Astrocyte of the spinal cord (primary cell): Measurements from ENCODE around the gene RHOA.

Source experiments
- DNase-seq: peaks from one replicate; pipeline ENCODE4 v3.0.0; 2011; ENCODE audit warnings: low read depth, low spot score
- H3K4me3 ChIP-seq: 2 replicates; pipeline ENCODE4 v1.5.1; 2011; ENCODE audit warnings: low read depth, mild to moderate bottlenecking, low read length, moderate library complexity
- CTCF ChIP-seq: IDR thresholded peaks from 2 replicates; pipeline ENCODE4 v1.5.1; 2012; ENCODE audit warnings: low read depth, mild to moderate bottlenecking, low read length, inconsistent platforms
- in situ Hi-C: cut with HindIII; loops from 2 replicates; pipeline ENCODE4 v1.10.0; 2017; ENCODE audit warnings: low sequenced_read_pairs

The RHOA gene

GRCh38 chr3:49346797-49347251 is 65.0 kb downstream of the RHOA start:
- TF ChIP-seq CTCF: no peak
- H3K4me3 ChIP-seq: no peak overlapping the region
- in situ Hi-C loops: no loop called here
- peak; percentile 51 for DNase-seq

DNA sequence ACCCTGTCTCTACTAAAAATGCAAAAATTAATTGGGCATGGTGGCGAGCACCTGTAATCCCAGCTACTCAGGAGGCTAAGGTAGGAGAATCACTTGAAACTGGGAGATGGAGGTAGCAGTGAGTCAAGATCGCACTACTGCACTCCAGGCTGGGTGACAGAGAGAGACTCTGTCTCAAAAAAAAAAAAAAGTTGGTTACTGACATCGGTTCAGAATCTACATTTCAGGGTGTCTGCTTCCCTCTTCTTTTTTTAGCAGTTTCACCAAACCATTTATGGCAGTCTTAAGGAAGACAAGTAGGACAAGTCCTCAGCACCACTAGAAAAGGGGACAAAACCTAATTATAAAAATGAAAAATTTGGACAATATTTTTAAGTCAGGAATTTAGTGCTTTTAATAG is 68.6 kb downstream of the RHOA start:
- in situ Hi-C loops: no loop called here
- no peak for TF ChIP-seq CTCF
- DNase-seq: no peak
- H3K4me3 ChIP-seq: no peak overlapping the region

- H3K4me3 ChIP-seq: no peak overlapping the region
- in situ Hi-C loops: no loop called here
- DNase-seq: no peak
- no peak for TF ChIP-seq CTCF
Observed at GRCh38 chr3:49341996-49342395, 69.8 kb downstream of the RHOA start.

DNA sequence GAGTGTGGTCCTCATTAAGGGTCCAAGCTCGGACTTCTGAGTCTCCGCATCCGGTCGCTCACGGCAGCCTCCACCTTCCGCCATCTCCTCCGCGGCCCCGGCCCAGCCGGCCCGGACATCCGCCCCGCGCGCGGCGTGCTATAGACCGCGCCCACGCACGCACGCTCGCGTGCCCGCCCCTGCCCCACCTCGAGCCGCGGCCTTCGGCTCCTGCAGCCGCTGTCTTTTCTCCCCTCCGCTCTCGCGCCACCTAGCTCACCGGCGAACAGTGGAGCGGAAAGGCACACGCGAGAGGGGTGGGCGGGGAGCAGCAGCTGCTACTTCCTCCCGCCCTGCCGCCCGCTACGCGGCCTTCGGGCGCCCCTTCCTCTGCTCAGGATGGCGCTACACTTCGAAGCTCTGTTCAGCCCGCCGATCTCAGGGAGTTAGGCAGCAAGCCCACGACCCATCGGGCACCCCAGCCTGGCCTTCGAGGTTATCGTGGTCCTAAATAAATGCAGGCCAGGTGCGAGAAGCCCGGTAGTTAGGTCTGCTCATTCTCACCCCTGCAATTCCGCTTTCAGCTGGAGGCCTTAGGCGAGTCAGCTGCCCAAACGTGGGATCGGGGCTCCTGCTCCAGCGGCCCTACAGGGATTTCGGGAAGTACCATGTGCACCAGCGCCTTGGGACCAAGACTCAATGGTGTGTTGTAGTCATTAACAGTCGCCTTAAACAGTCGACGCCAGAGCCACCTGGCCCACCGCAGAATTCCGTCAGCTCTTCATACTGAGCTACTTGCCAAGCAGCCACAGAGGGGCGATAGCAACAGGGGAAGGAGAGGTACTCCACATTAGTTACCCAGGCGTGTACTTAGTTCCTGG is 71.6 kb downstream of the RHOA start, which contains the start of gene USP4:
TSS of gene USP4 (minus strand) at position 113 of the 860 bp plus-strand sequence. CDS start at position 84, 29 bp downstream.
- in situ Hi-C loops: no loop called here
- peak; percentile 73 for TF ChIP-seq CTCF
- peak within 1 kb of the TSS; percentile 85 for H3K4me3 ChIP-seq
- DNase-seq: peak; percentile 90

DNA sequence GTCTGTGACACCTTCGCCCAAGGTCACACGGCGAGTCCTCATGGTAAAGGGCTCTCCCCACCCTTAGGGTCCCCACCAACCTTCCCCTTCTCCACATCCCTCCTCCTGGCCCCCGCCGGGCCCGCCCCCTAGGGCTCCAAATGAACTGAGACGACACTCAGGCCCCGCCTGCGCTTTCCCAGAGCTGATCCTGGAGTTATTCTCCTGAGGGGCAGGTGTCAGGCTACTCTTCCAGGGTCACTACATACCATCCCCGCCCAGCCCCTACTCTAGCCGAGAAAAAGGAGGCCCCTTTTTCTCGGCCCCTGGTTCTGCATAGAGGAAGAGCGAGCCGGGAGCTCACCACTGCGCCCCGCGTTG is 72.2 kb downstream of the RHOA start:
- no peak for DNase-seq
- H3K4me3 ChIP-seq: peak overlapping the region; percentile 85

GRCh38 chr3:49333916-49334633 is 77.7 kb downstream of the RHOA start:
- TF ChIP-seq CTCF: no peak
- DNase-seq: no peak
- H3K4me3 ChIP-seq: no peak overlapping the region
- in situ Hi-C loops: no loop called here

More for the DNA sequence above, 72.2 kb downstream of the RHOA start:
- no peak for TF ChIP-seq CTCF
- in situ Hi-C loops: no loop called here
